Peyer's patch (tissue), 4 donors: ENCODE results near the gene ZNF654.

Experiments used
- CTCF ChIP-seq, 6 experiments: fragments of 450-650 bp in 4 of 6; fragments of 200-600 bp in 2 of 6; sonication (generic) in 1 of 6; IDR thresholded peaks; one replicate each; pipeline ENCODE4 v1.5.1; 2017 to 2019; ENCODE audit warnings: antibody characterized with exemption in 6 of 6, mild to moderate bottlenecking in 3 of 6, moderate library complexity in 1 of 6
- POLR2A ChIP-seq, 2 donors: fragments of 450-650 bp; IDR thresholded peaks; one replicate each; pipeline ENCODE4 v1.5.1; 2017; ENCODE audit warnings: antibody characterized with exemption in 2 of 2, mild to moderate bottlenecking in 2 of 2, moderate library complexity in 2 of 2

GRCh38 chr3:88113311-88114162, 54.5 kb downstream of the ZNF654 start:
- TF ChIP-seq CTCF (IDR thresholded peaks at IDR 0.05) = peak; percentile 46 to 76 (median 68)
- TF ChIP-seq POLR2A (IDR thresholded peaks at IDR 0.05) = no peak
